Heart right ventricle (tissue), 16 donors: ENCODE results near the gene CHCHD4. TPM values are rescaled to one million over a fixed set of nuclear protein-coding genes. Genes with fewer than 3 reads are reported as not detected.
"Not testable (repeated sequence)": the region's sequence is repeated elsewhere in the genome, so short reads cannot be mapped to it uniquely, and the experiment has no call there.

Experiments used
- ATAC-seq, 8 donors: fragments of 200-7000 bp; cut with Tn5 transposase; one replicate each; pipeline ENCODE4 v1.9.1; 2020; ENCODE audit warnings: mild to moderate bottlenecking in 8 of 8, moderate library complexity in 8 of 8, moderate number of reproducible peaks in 1 of 8
- DNase-seq, 2 donors: peaks; one replicate each; pipeline ENCODE4 v3.0.0-alpha.2; 2020
- H3K27ac ChIP-seq, 10 donors: fragments of 200-600 bp; sonication (generic) in 2 of 10; one replicate each; pipeline versions ENCODE4 v1.5.0 to v1.8.0; 2020 to 2022; ENCODE audit warnings: mild to moderate bottlenecking in 3 of 10
- H3K27me3 ChIP-seq, 7 donors: fragments of 200-600 bp; one replicate each; pipeline ENCODE4 v1.8.0; 2021 to 2022; ENCODE audit warnings: mild to moderate bottlenecking in 2 of 7
- H3K36me3 ChIP-seq, 9 donors: fragments of 200-600 bp; sonication (generic) in 1 of 9; one replicate each; pipeline versions ENCODE4 v1.5.0 to v1.8.0; 2020 to 2022; ENCODE audit warnings: mild to moderate bottlenecking in 2 of 9
- H3K4me1 ChIP-seq, 9 donors: fragments of 200-600 bp; sonication (generic) in 1 of 9; one replicate each; pipeline versions ENCODE4 v1.5.0 to v1.8.0; 2020 to 2022; ENCODE audit warnings: mild to moderate bottlenecking in 4 of 9
- H3K4me3 ChIP-seq, 10 donors: fragments of 200-600 bp; sonication (generic) in 2 of 10; one replicate each; pipeline versions ENCODE4 v1.5.0 to v1.8.0; 2020 to 2022; ENCODE audit warnings: mild to moderate bottlenecking in 7 of 10, moderate library complexity in 2 of 10
- H3K9me3 ChIP-seq, 11 donors: fragments of 200-600 bp in 10 of 11; sonication (generic) in 2 of 11; one replicate each; pipeline versions ENCODE4 v1.5.0 to v1.8.0; 2013 to 2022; ENCODE audit warnings: mild to moderate bottlenecking in 2 of 11, control low read depth in 1 of 11, moderate library complexity in 1 of 11
- CTCF ChIP-seq, 9 donors: fragments of 200-600 bp; sonication (generic) in 2 of 9; IDR thresholded peaks; one replicate each; pipeline versions ENCODE4 v1.5.0 to v1.8.0; 2021 to 2022; ENCODE audit warnings: antibody characterized with exemption in 9 of 9, mild to moderate bottlenecking in 5 of 9, moderate library complexity in 1 of 9
- WGBS, 2 donors: extraction: QIAGEN DNeasy Blood & Tissue Kit; methylation state at CpG; one replicate each; pipeline ENCODE4 v1.1.7; 2013; ENCODE audit warnings: inconsistent platforms in 1 of 2; 5-methylcytosine and 5-hydroxymethylcytosine counted together
- intact Hi-C, 10 donors: fragments of 100-400 bp; cut with DNase I; formaldehyde crosslinking; loops; one replicate each; pipeline versions ENCODE4 v1.11.1 to v1.14.2; 2022
- polyA plus RNA-seq, 2 donors: library from polyadenylated mRNA; stranded (reverse); fragments of 200-250 nt; gene quantifications; one replicate each; pipeline ENCODE4 v1.2.3, GENCODE V29; 2013
- total RNA-seq, 10 donors: library from RNA; stranded (reverse); fragmentation: NEBNext Ultra II Directional in 3 of 10; extraction: Animal tissue kit (Norgen Biotek cat#: 25700) in 3 of 10; gene quantifications; one replicate each; pipeline versions ENCODE4 v1.2.1 to v1.2.4, GENCODE V29; 2021 to 2023
- donor health status: Arrhythmogenic right ventricular cardiomyopathy.
- donor health status: ischemic (EF 13 %, LVEDD 7.1; RV severe dilation, severe dysfunction).
- donor health status: healthy with polysubstance abuse.
- donor health status: DM: no; HTN: yes; CAD: no.
- donor health status: DM: no; HTN: no; CAD: no.
- donor health status: ischemic (EF 25% LVEDD 6.9; RV normal size, moderate dysfunction).
- donor health status: ischemic (EF 25% LVEDD 5.7; RV mildly dilated, moderate dysfunction).
- donor health status: healthy.
- donor health status: DM: yes; HTN: yes; CAD: no.
- donor health status: Ischemic cardiomyopathy.
- donor health status: ischemic (EF 35%, LVEDD 5.7; RV mildly dilated, moderate dysfunction).
- donor health status: nonischemic (EF 11% LVEDD 7.7; RV severe dilation, severe dysfunction).
- donor health status: DM: yes; HTN: yes; CAD: no.
- donor health status: PGD.
- donor health status: ischemic (EF 29% LVEDD 5.4; RV normal size, mild dysfunction).
- donor health status: nonischemic (EF 23%, LVEDD 6.1; RV moderate dilation, normal function).

Gene CHCHD4
- total and polyA plus RNA-seq, 12 donors = 18.0 to 37.2 (median 26.6) TPM

- no peaks in the 10 kb centered on the region for H3K27me3 ChIP-seq
- 76 to 84% methylated on average over 5 of the region's 5 CpGs for WGBS, 2 donors
These were observed 42.5 kb downstream of the CHCHD4 start for GRCh38 chr3:14082108-14082657.

GRCh38 chr3:14077310-14077709, 47.4 kb downstream of the CHCHD4 start:
- Histone ChIP-seq H3K27me3 (no peaks in the 10 kb centered on the region), H3K36me3 (no peaks in the 10 kb centered on the region), H3K4me3 (no peak overlapping the region), H3K4me1 (no peaks in the 10 kb centered on the region), H3K9me3 (peaks cover 0 to 11% (median 0%) of the 10 kb centered on the region in 11 donors), H3K27ac (no peak overlapping the region)
- no peak for TF ChIP-seq CTCF (IDR thresholded peaks at IDR 0.05)
- intact Hi-C loops = no loop called here
- no peak for ATAC-seq
- no peak for DNase-seq
- WGBS, 2 donors = 91 to 92% methylated on average over 1 of the region's 1 CpG

More at GRCh38 chr3:14082108-14082657, 42.5 kb downstream of the CHCHD4 start:
- Histone ChIP-seq H3K27ac (no peak overlapping the region), H3K36me3 (no peaks in the 10 kb centered on the region), H3K9me3 (peaks cover 0 to 7% (median 0%) of the 10 kb centered on the region in 11 donors), H3K4me1 (no peaks in the 10 kb centered on the region), H3K4me3 (no peak overlapping the region)
- no peak for TF ChIP-seq CTCF (IDR thresholded peaks at IDR 0.05)
- ATAC-seq = no peak
- intact Hi-C loops = no loop called here
- DNase-seq = no peak

GRCh38 chr3:14075233-14075632, 49.4 kb downstream of the CHCHD4 start:
- ATAC-seq, DNase-seq, intact Hi-C loops, H3K27ac ChIP-seq, H3K4me1 ChIP-seq, H3K9me3 ChIP-seq, H3K4me3 ChIP-seq, H3K27me3 ChIP-seq, H3K36me3 ChIP-seq: not testable (repeated sequence)
- 71 to 77% methylated on average over 3 of the region's 3 CpGs for WGBS, 2 donors

- TF ChIP-seq CTCF (IDR thresholded peaks at IDR 0.05) = no peak
- intact Hi-C loops = no loop called here
- ATAC-seq (no peak), DNase-seq (no peak)
- Histone ChIP-seq H3K4me1 (no peaks in the 10 kb centered on the region), H3K27me3 (peaks cover 0 to 16% (median 0%) of the 10 kb centered on the region in 7 donors), H3K9me3 (peaks cover 0 to 5% (median 0%) of the 10 kb centered on the region in 11 donors), H3K36me3 (no peaks in the 10 kb centered on the region), H3K27ac (no peak overlapping the region), H3K4me3 (no peak overlapping the region)
- whole genome bisulfite sequencing, 2 donors = 67% methylated on average over 4 of the region's 4 CpGs
These were observed 59.8 kb downstream of the CHCHD4 start for GRCh38 chr3:14064910-14065309.

- TF ChIP-seq CTCF (IDR thresholded peaks at IDR 0.05) = no peak
- no peak for ATAC-seq
- WGBS, 2 donors = 82 to 83% methylated on average over 2 of the region's 2 CpGs
- intact Hi-C loops = no loop called here
- H3K27ac ChIP-seq = no peak overlapping the region
- H3K4me3 ChIP-seq = no peak overlapping the region
- peaks cover 0 to 1% (median 0%) of the 10 kb centered on the region in 11 donors for H3K9me3 ChIP-seq
- H3K27me3 ChIP-seq = peaks cover 0 to 16% (median 0%) of the 10 kb centered on the region in 7 donors
- no peaks in the 10 kb centered on the region for H3K36me3 ChIP-seq
- DNase-seq = no peak
- H3K4me1 ChIP-seq = no peaks in the 10 kb centered on the region
These were observed 61.5 kb downstream of the CHCHD4 start for GRCh38 chr3:14063152-14063551.
